GM21367 (cell line): ENCODE measurements around the gene ASIC1.

ENCODE experiments used
- ATAC-seq: cut with Tn5 transposase; IDR thresholded peaks from one replicate; pipeline ENCODE4 v1.9.1; 2021; ENCODE audit not compliant: unreplicated experiment

Gene ASIC1

GRCh38 chr12:50106907-50107306 is 49.5 kb downstream of the ASIC1 start:
- no peak for ATAC-seq

- ATAC-seq = no peak
These were observed 50.2 kb downstream of the ASIC1 start for GRCh38 chr12:50107416-50108268.

DNA sequence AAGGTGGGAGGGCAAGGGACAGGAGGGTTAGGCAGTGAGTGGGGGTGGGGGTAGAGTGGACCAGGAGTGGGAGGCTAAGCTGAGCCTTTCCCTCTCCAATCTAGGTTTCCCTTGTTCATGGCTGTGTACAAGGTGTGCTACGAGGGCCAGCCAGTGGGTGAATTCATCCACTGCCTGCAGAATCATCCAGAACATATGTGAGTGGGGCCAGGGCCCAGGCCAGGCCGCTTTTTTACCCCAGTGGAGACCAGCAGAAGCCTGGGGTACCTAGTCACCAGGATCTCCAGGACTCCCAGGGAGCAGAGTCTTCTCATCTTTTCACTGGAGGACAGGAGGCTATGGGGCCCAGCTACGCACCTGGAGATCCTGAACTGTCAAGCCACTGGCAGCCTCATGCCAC is 51.9 kb downstream of the ASIC1 start:
- ATAC-seq = no peak

- no peak for ATAC-seq
These were observed 52.8 kb downstream of the ASIC1 start for GRCh38 chr12:50110127-50110761.

DNA sequence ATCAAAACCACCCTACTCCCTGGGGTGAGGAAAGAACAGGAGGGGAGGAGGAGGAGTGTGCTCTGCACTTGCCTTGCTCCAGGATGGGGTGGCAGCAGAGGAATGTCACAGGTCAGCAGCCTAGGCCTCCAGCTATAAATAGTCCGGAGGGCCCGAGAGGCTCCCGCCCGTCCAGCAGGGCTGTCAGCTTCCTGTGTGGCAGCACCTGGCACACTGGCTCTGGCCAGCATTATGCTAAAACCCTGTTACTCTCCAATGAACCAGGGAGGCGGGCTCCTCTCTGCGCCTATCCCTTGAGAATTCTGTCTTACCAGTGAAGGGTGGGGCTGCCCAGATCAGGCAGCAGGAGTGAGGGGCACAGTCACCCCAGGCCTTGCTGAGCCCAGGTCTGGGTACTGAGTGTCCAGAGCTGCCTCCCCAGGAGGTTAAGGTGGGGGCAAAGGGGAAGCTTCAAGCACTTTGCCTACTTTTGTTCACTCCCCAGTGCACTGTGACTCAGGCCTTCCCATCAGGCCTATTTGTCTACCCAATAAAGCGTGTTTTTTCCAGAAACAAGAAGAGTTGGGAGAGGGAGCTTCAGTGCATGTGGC is 53.5 kb downstream of the ASIC1 start:
- no peak for ATAC-seq

GRCh38 chr12:50111395-50111692 is 53.9 kb downstream of the ASIC1 start:
- ATAC-seq = no peak

DNA sequence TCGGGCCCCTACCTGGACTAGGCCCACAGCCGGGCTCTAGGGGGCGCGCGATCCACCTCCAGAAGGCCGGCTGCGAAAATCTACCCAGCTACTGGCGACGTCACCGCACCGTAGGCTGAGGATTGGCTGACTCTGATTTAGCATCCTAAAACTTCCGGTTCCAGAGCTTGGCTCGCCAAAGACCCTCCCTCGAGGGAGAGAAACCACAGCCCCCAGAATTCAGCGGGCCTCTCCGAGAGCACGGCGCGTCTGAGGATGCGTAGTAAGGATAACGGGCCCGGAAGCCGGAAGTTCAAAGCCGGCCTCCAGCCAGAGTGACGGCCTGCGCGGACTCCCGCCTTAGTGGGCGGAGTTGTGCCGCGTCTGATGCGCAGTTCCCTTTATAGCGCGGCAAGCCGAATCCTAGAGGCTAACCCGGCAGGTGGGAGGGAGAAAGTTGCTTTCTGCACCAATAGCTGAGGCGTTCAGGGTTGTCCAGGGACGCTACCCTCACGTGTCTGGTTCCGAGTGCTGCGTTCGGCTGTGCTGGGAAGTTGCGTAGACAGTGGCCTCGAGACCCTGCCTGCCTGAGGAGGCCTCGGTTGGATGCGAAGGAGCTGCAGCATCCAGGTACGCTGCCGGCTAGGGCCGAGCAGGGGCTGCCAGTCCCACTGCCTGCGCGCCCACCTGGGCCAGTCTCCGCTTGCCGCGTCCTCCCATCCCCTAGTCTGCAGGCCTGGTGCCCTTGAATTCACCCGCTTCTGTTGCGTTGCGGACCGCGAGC is 54.5 kb downstream of the ASIC1 start, which contains the start of gene COX14:
TSS of gene COX14 (plus strand) at position 544 of the 763 bp plus-strand sequence. CDS start 7,808 bp downstream, outside the sequence.
- ATAC-seq = peak; percentile 75

GRCh38 chr12:50112456-50113218 is 55.2 kb downstream of the ASIC1 start:
- ATAC-seq = peak; percentile 0

- no peak for ATAC-seq
These were observed 59.7 kb downstream of the ASIC1 start for GRCh38 chr12:50117057-50117622.

DNA sequence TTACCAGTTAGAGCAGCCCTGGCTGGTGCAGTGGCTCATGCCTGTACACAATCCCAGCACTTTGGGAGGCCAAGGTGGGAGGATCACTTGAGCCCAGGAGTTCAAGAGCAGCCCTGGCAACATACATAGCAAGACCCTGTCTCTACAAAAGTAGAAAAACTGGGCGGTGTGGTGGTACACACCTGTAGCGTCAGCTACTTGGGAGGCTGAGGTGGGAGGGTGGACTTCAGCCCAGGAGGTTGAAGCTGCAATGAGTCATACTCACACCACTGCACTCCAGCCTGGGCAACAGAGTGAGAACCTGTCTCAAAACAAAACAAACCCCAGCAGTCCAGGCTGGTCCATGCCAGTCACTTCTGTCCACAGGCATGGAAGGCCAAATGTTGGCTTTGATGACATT is 62.0 kb downstream of the ASIC1 start:
- no peak for ATAC-seq

DNA sequence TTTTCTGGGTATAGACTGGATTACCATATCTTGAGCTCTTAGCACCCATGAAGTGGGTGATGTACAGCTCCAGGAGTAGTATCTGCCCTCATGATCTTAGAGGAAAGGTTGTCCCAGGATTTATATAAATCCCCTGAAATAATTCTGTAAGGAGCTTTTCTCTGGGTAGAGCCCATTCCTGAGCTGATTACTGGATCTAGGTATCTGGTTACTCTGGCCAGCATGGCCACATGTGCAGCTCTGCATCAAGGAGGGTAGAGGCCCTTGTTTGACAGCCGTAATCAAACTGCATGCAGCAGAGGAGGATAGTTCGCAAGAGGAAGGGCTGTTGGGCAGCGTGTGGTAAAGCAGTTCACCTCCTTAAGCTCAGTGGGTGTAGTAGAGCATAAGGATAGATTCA is 63.1 kb downstream of the ASIC1 start:
- ATAC-seq = no peak

DNA sequence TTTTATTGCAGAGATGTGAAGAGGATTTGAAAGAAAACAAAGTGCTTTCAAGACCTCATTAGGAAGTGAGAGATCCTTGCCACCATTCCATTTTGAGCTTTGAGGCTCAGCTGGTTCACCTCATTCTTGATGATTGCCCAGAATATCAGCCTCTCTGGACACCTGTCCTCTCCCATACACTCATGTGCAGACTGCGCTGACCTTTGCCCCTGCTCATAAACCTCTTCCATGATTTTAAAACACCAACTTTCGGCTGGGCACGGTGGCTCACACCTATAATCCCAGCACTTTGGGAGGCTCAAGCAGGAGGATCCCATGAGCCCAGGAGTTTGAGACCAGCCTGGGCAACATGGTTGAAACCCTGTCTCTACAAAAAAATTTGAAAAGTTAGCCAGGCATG is 63.6 kb downstream of the ASIC1 start:
- no peak for ATAC-seq

GRCh38 chr12:50121641-50122040 is 64.2 kb downstream of the ASIC1 start:
- no peak for ATAC-seq

- no peak for ATAC-seq
These were observed 65.8 kb downstream of the ASIC1 start for GRCh38 chr12:50123203-50123602.

- no peak for ATAC-seq
These were observed 70.2 kb downstream of the ASIC1 start for GRCh38 chr12:50127546-50127945.

- no peak for ATAC-seq
These were observed 71.9 kb downstream of the ASIC1 start for GRCh38 chr12:50129290-50129689.

GRCh38 chr12:50132505-50133135 is 75.2 kb downstream of the ASIC1 start:
- no peak for ATAC-seq
